Heart left ventricle (tissue), 13 donors: ENCODE data around the gene FRMD1.

Source experiments
- POLR2A ChIP-seq, 2 donors: fragments of 450-650 bp; IDR thresholded peaks; one replicate each; pipeline ENCODE4 v1.6.1; 2017; ENCODE audit warnings: antibody characterized with exemption in 2 of 2, mild to moderate bottlenecking in 2 of 2, moderate library complexity in 2 of 2
- TF ChIP-seq, protein P1 (sequence below), 12 donors: fragments of 200-600 bp; sonication (generic) in 4 of 12; IDR thresholded peaks; one replicate each; pipeline versions ENCODE4 v1.5.0 to v1.8.0; 2018 to 2022; ENCODE audit warnings: antibody characterized with exemption in 12 of 12, mild to moderate bottlenecking in 5 of 12
- donor health status: ischemic (EF 13 %, LVEDD 7.1; RV severe dilation, severe dysfunction).
- donor health status: DM: no; HTN: yes; CAD: no.
- donor health status: DM: no; HTN: no; CAD: no.
- donor health status: ischemic (EF 25% LVEDD 6.9; RV normal size, moderate dysfunction).
- donor health status: ischemic (EF 25% LVEDD 5.7; RV mildly dilated, moderate dysfunction).
- donor health status: ischemic (EF 35%, LVEDD 5.7; RV mildly dilated, moderate dysfunction).
- donor health status: nonischemic (EF 11% LVEDD 7.7; RV severe dilation, severe dysfunction).
- donor health status: DM: yes; HTN: yes; CAD: no.
- donor health status: PGD.
- donor health status: ischemic (EF 29% LVEDD 5.4; RV normal size, mild dysfunction).
- donor health status: nonischemic (EF 23%, LVEDD 6.1; RV moderate dilation, normal function).

DNA sequence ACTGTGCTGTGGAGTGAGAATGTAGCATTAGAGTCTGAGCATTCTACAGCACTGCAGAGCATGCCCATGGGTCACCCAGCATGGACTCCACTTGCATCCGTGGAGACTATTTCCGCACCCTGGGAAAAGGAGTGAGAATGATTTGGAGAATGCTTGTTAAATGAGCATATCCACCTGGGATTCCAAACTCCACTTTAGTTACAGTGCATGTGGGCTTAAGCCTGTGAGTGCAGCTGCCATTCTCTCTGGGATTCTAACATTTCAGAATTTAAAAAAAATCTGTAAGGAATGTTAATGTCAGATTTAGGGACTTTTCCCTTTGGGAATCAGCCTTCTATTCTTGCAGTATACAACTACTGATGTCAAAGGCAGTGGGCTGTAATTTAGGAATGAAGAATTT lies 48.1 kb downstream of the FRMD1 start:
- TF ChIP-seq, protein P1, sequence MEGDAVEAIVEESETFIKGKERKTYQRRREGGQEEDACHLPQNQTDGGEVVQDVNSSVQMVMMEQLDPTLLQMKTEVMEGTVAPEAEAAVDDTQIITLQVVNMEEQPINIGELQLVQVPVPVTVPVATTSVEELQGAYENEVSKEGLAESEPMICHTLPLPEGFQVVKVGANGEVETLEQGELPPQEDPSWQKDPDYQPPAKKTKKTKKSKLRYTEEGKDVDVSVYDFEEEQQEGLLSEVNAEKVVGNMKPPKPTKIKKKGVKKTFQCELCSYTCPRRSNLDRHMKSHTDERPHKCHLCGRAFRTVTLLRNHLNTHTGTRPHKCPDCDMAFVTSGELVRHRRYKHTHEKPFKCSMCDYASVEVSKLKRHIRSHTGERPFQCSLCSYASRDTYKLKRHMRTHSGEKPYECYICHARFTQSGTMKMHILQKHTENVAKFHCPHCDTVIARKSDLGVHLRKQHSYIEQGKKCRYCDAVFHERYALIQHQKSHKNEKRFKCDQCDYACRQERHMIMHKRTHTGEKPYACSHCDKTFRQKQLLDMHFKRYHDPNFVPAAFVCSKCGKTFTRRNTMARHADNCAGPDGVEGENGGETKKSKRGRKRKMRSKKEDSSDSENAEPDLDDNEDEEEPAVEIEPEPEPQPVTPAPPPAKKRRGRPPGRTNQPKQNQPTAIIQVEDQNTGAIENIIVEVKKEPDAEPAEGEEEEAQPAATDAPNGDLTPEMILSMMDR (IDR thresholded peaks at IDR 0.05), result no peak
- no peak for TF ChIP-seq POLR2A (IDR thresholded peaks at IDR 0.05)
